HG03457 (cell line): ENCODE measurements around the gene FAM153A.
"Not testable (repeated sequence)": the region's sequence is repeated elsewhere in the genome, so short reads cannot be mapped to it uniquely, and the experiment has no call there.

ENCODE experiments used
- ATAC-seq: cut with Tn5 transposase; IDR thresholded peaks from one replicate; pipeline ENCODE4 v1.9.1; 2021; ENCODE audit warnings: moderate number of reproducible peaks; ENCODE audit not compliant: unreplicated experiment

The FAM153A gene

GRCh38 chr5:177782792-177783633, at the start of gene FAM153A:
Gene FAM153A, minus strand, starts transcription at chr5:177782899.
- ATAC-seq = not testable (repeated sequence)

- not testable (repeated sequence) for ATAC-seq
Observed at GRCh38 chr5:177832287-177832686, 49.6 kb upstream of the FAM153A start.

- not testable (repeated sequence) for ATAC-seq
Observed at GRCh38 chr5:177826073-177826472, 43.4 kb upstream of the FAM153A start.

GRCh38 chr5:177824776-177825175, 42.1 kb upstream of the FAM153A start:
- not testable (repeated sequence) for ATAC-seq

GRCh38 chr5:177822489-177822888, 39.8 kb upstream of the FAM153A start:
- not testable (repeated sequence) for ATAC-seq

GRCh38 chr5:177819664-177820063, 37.0 kb upstream of the FAM153A start:
- ATAC-seq = not testable (repeated sequence)

GRCh38 chr5:177812814-177813425, 30.2 kb upstream of the FAM153A start:
- ATAC-seq = not testable (repeated sequence)

GRCh38 chr5:177812160-177812743, 29.6 kb upstream of the FAM153A start:
- not testable (repeated sequence) for ATAC-seq

GRCh38 chr5:177809209-177809913, 26.7 kb upstream of the FAM153A start:
- not testable (repeated sequence) for ATAC-seq

GRCh38 chr5:177808420-177808819, 25.7 kb upstream of the FAM153A start:
- ATAC-seq = not testable (repeated sequence)

- ATAC-seq = not testable (repeated sequence)
Observed at GRCh38 chr5:177807265-177807664, 24.6 kb upstream of the FAM153A start.

GRCh38 chr5:177801427-177801826, 18.7 kb upstream of the FAM153A start:
- not testable (repeated sequence) for ATAC-seq

- not testable (repeated sequence) for ATAC-seq
Observed at GRCh38 chr5:177798237-177798840, 15.6 kb upstream of the FAM153A start.

- ATAC-seq = not testable (repeated sequence)
Observed at GRCh38 chr5:177793272-177793671, 10.6 kb upstream of the FAM153A start.

- not testable (repeated sequence) for ATAC-seq
Observed at GRCh38 chr5:177791649-177792048, 8.9 kb upstream of the FAM153A start.

GRCh38 chr5:177782169-177782568, 530 bp downstream of the FAM153A start:
- ATAC-seq = not testable (repeated sequence)

- ATAC-seq = not testable (repeated sequence)
Observed at GRCh38 chr5:177771206-177771605, 11.5 kb downstream of the FAM153A start.

- ATAC-seq = not testable (repeated sequence)
Observed at GRCh38 chr5:177770646-177771045, 12.1 kb downstream of the FAM153A start.

GRCh38 chr5:177763737-177764508, 18.8 kb downstream of the FAM153A start:
- ATAC-seq = not testable (repeated sequence)

GRCh38 chr5:177760954-177761353, 21.7 kb downstream of the FAM153A start:
- ATAC-seq = not testable (repeated sequence)
